GM08714 (cell line): ENCODE data around the gene FAM25A.

Source experiments
- H3K4me3 ChIP-seq: fragments of 200-500 bp; sonication (Bioruptor generic); 2 replicates; pipeline ENCODE4 v1.5.1; 2014; ENCODE audit warnings: mild to moderate bottlenecking, low read length, inconsistent platforms
- ZNF274 ChIP-seq: IDR thresholded peaks from 2 replicates; pipeline ENCODE4 v1.6.1; 2012; ENCODE audit warnings: mild to moderate bottlenecking, low read depth, low read length

FAM25A gene

GRCh38 chr10:87066865-87067264 is 46.8 kb downstream of the FAM25A start:
- no peak overlapping the region for H3K4me3 ChIP-seq
- TF ChIP-seq ZNF274: no peak

GRCh38 chr10:87068281-87068680 is 48.2 kb downstream of the FAM25A start:
- no peak for TF ChIP-seq ZNF274
- no peak overlapping the region for H3K4me3 ChIP-seq

- no peak for TF ChIP-seq ZNF274
- no peak overlapping the region for H3K4me3 ChIP-seq
Measured at GRCh38 chr10:87072449-87072848, 52.4 kb downstream of the FAM25A start.
